Body of pancreas (tissue), 4 donors: Measurements from ENCODE around the gene GPX7. TPM values are rescaled to one million over a fixed set of nuclear protein-coding genes. Genes with fewer than 3 reads are reported as not detected.
A peak's percentile ranks its signal among the peaks of the same experiment; 100 is the strongest.

Experiments used
- ATAC-seq: fragments of 150-250 bp; one replicate; pipeline ENCODE4 v1.9.1; 2016
- DNase-seq, 4 donors: peaks; one replicate each; pipeline ENCODE4 v3.0.0-alpha.2; 2019
- H3K27ac ChIP-seq, 4 donors: fragments of 200-600 bp; sonication (generic); 1 replicate in 3 of 4; 2 replicates in 1 of 4; pipeline versions ENCODE4 v1.5.1 to v1.6.1; 2016 to 2019; ENCODE audit warnings: mild to moderate bottlenecking in 1 of 4, mixed read lengths in 1 of 4, moderate library complexity in 1 of 4
- H3K27me3 ChIP-seq, 2 donors: fragments of 200-600 bp; sonication (generic); one replicate each; pipeline ENCODE4 v1.6.0; 2016; ENCODE audit warnings: mild to moderate bottlenecking in 1 of 2
- H3K36me3 ChIP-seq, 2 donors: fragments of 200-600 bp; sonication (generic); replicated peaks in 1 of 2; 2 replicates each; pipeline ENCODE4 v1.5.1; 2016; ENCODE audit warnings: low read depth in 2 of 2; ENCODE audit not compliant: insufficient read depth in 1 of 2
- H3K4me1 ChIP-seq: fragments of 200-600 bp; sonication (generic); one replicate; pipeline ENCODE4 v1.6.0; 2016
- H3K4me3 ChIP-seq, 2 donors: fragments of 200-600 bp; sonication (generic); 1 replicate in 1 of 2; 2 replicates in 1 of 2; pipeline ENCODE4 v1.5.1; 2016 to 2019
- H3K9me3 ChIP-seq, 3 donors: fragments of 200-600 bp; sonication (generic); 1 replicate in 2 of 3; 2 replicates in 1 of 3; pipeline ENCODE4 v1.5.1; 2016
- POLR2A ChIP-seq, 3 donors: fragments of 450-650 bp; IDR thresholded peaks; one replicate each; pipeline ENCODE4 v1.6.1; 2016; ENCODE audit warnings: antibody characterized with exemption in 3 of 3, mild to moderate bottlenecking in 2 of 3
- whole genome bisulfite sequencing, 2 donors: methylation state at CpG; one replicate each; pipeline ENCODE4 v1.1.5; 2017; 5-methylcytosine and 5-hydroxymethylcytosine counted together
- intact Hi-C: fragments of 100-400 bp; cut with DNase I; formaldehyde crosslinking; loops from one replicate; pipeline ENCODE4 v1.15.1; 2023
- total RNA-seq, 2 donors: library from RNA; depleted of rRNA; stranded (reverse); fragments of >200 nt; gene quantifications; one replicate each; pipeline ENCODE4 v1.1.0, GENCODE V29; 2016
- TF ChIP-seq, protein P1 (sequence below), 7 experiments: fragments of 450-650 bp in 4 of 7; fragments of 200-600 bp in 3 of 7; sonication (generic) in 3 of 7; IDR thresholded peaks; one replicate each; pipeline ENCODE4 v1.5.1; 2016 to 2019; ENCODE audit warnings: antibody characterized with exemption in 7 of 7

GPX7 gene
- total RNA-seq, 2 donors from 2014 or later: 9.6 to 22.1 TPM

DNA sequence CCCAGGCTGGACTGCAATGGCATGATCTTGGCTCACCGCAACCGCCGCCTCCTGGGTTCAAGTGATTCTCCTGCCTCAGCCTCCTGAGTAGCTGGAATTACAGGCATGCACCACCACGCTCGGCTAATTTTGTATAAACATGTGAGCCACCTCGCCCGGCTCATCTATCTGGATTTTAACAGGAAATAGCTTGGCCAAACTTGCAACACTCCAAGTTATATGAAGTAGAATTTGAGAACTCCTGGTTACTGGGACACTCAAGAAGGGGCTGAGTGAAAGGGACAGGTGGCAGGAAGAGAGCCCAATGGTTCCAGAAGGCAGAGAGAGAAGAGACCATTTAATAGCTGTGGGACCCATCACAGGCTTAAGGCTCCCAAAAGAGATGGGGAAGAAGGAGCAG lies 2.9 kb upstream of the GPX7 start:
- Histone ChIP-seq H3K9me3 (no peaks in the 10 kb centered on the region), H3K4me3 (no peak overlapping the region), H3K4me1 (peaks cover 25% of the 10 kb centered on the region), H3K27me3 (no peaks in the 10 kb centered on the region), H3K36me3 (no peaks in the 10 kb centered on the region), H3K27ac (no peak overlapping the region)
- ATAC-seq: no peak
- intact Hi-C loops: no loop called here
- WGBS, 2 donors: 86 to 95% methylated on average over 7 of the region's 7 CpGs
- DNase-seq: no peak
- TF ChIP-seq, protein P1, sequence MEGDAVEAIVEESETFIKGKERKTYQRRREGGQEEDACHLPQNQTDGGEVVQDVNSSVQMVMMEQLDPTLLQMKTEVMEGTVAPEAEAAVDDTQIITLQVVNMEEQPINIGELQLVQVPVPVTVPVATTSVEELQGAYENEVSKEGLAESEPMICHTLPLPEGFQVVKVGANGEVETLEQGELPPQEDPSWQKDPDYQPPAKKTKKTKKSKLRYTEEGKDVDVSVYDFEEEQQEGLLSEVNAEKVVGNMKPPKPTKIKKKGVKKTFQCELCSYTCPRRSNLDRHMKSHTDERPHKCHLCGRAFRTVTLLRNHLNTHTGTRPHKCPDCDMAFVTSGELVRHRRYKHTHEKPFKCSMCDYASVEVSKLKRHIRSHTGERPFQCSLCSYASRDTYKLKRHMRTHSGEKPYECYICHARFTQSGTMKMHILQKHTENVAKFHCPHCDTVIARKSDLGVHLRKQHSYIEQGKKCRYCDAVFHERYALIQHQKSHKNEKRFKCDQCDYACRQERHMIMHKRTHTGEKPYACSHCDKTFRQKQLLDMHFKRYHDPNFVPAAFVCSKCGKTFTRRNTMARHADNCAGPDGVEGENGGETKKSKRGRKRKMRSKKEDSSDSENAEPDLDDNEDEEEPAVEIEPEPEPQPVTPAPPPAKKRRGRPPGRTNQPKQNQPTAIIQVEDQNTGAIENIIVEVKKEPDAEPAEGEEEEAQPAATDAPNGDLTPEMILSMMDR (IDR thresholded peaks at IDR 0.05): no peak
- no peak for TF ChIP-seq POLR2A (IDR thresholded peaks at IDR 0.05)

DNA sequence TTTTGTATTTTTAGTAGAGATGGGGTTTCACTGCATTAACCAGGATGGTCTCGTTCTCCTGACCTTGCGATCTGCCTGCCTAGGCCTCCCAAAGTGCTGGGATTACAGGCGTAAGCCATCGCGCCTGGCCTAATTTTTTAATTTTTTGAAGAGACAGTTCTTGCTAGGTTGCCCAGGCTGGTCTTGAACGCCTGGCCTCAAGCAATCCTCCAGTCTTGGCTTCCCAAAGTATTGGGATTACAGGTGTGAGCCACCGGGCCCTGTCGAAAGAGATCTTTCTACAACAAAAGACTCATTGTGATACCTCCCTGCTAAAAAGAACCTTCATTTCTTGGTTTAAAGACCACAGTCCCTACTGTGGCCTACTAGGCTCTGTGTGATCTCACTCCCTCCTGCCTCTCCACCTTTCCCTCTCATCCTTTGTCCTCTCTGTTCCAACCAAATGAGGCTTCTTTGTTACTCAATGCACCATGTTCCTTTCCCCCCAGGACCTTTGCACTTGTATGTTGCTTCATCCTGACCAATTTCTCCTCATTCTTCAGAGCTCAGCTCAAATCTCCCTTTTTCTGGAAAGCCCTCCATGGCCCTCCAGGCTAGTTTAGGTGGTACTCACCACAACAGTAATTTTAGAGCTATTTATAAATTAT lies 1.5 kb upstream of the GPX7 start:
- no peak for DNase-seq
- H3K36me3 ChIP-seq: no peaks in the 10 kb centered on the region
- H3K27ac ChIP-seq: no peak overlapping the region
- H3K4me1 ChIP-seq: peaks cover 29% of the 10 kb centered on the region
- no peak overlapping the region for H3K4me3 ChIP-seq
- 94 to 99% methylated on average over 8 of the region's 8 CpGs for WGBS, 2 donors
- ATAC-seq: no peak
- H3K27me3 ChIP-seq: no peaks in the 10 kb centered on the region
- no peak for TF ChIP-seq POLR2A (IDR thresholded peaks at IDR 0.05)
- TF ChIP-seq, protein P1 (IDR thresholded peaks at IDR 0.05): no peak
- H3K9me3 ChIP-seq: no peaks in the 10 kb centered on the region
- intact Hi-C loops: no loop called here

DNA sequence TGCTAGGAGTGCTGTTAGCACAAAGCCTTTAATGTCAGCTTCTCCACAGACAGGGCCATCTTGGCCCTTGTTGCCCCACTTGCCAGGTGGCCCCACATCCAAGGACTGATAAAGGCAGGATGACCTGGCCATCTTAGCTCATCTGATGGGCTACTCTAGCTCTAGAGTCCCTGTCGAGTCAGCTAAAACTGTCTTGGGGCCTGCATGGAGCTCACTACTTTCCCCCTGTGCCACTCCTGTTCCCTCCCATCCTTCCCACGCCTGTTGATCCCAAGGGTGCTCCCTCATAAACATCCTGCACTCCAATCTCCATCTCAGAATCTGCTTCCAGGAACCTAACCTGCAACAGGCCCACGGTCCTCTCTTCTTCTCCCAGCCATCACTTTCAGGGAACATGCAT lies 652 bp upstream of the GPX7 start:
- 90 to 93% methylated on average over 3 of the region's 3 CpGs for WGBS, 2 donors
- Histone ChIP-seq H3K4me1 (peaks cover 29% of the 10 kb centered on the region), H3K36me3 (no peaks in the 10 kb centered on the region), H3K4me3 (no peak overlapping the region), H3K9me3 (no peaks in the 10 kb centered on the region), H3K27ac (no peak overlapping the region), H3K27me3 (no peaks in the 10 kb centered on the region)
- ATAC-seq (no peak), DNase-seq (no peak)
- intact Hi-C loops: no loop called here
- no peak for TF ChIP-seq POLR2A (IDR thresholded peaks at IDR 0.05)

DNA sequence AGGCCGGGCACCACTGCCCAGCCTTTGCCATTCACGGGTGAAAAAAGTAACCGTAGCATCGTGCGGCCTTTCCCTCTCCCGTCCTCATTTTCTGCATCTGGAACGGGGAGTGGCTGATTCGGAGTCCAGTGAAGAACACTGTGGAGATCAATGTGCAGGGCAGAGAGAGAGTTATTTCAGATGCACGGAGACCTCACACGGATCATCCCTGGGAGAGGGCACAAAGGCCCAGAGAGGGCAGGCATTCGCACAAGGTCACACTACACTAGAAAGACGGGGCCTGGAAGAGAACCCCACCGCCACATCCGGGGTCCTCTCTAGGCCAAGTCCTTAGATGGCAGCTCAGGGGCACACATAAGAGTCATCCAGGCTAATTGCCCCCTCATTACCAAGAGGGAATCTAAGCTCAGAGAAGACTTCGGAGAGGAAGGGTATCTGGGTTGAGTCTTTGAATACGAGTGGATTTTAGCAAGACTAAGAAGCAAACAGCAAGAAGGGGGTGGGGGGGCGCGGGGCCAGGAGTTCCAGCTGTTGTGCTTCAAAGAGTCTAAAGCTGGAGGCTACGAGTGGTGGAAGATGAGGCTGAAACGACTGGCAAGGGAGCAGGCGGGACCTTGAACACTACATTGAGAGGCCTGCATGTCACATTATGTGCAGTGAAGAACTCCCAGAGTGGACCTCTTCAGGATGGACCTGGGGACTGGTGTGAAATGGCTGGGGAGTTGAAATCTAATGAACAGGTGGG lies 857 bp downstream of the GPX7 start:
- H3K27ac ChIP-seq: peak overlapping the region in 2 of 4 donors; percentile 58 to 62
- H3K9me3 ChIP-seq: no peaks in the 10 kb centered on the region
- intact Hi-C loops: no loop called here
- no peak for DNase-seq
- no peaks in the 10 kb centered on the region for H3K27me3 ChIP-seq
- H3K36me3 ChIP-seq: no peaks in the 10 kb centered on the region
- peaks cover 29% of the 10 kb centered on the region for H3K4me1 ChIP-seq
- WGBS, 2 donors: 38 to 60% methylated on average over 14 to 21 of the region's 21 CpGs
- ATAC-seq: peak; percentile 22
- no peak for TF ChIP-seq POLR2A (IDR thresholded peaks at IDR 0.05)
- TF ChIP-seq, protein P1 (IDR thresholded peaks at IDR 0.05): no peak
- H3K4me3 ChIP-seq: peak overlapping the region in 1 of 2 donors; percentile 50

DNA sequence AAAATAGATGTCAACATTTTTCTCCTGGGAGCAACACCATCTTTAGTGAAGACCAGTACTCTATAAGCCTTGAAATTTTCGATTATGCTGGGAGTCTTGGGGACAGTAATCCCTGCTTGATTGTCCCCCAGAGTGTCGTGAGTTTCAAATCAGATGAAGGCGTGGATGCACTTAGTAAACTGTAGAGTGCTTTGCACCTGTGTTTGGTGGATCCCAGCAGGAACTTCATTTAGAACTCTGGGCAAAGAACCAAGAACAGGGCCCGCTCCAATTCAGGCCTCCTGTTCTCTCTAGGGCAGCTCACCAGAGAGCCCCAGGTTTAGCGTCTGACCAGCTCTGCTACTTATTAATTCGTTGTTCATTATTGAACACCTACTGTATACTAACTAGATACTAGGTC lies 1.5 kb downstream of the GPX7 start:
- no peaks in the 10 kb centered on the region for H3K9me3 ChIP-seq
- peaks cover 0 to 3% of the 10 kb centered on the region in 2 donors for H3K36me3 ChIP-seq
- no peak for ATAC-seq
- H3K4me1 ChIP-seq: peaks cover 29% of the 10 kb centered on the region
- intact Hi-C loops: no loop called here
- no peak overlapping the region for H3K4me3 ChIP-seq
- no peak for DNase-seq
- no peaks in the 10 kb centered on the region for H3K27me3 ChIP-seq
- H3K27ac ChIP-seq: no peak overlapping the region
- WGBS, 2 donors: 85 to 87% methylated on average over 6 of the region's 6 CpGs
- TF ChIP-seq, protein P1 (IDR thresholded peaks at IDR 0.05): no peak
- no peak for TF ChIP-seq POLR2A (IDR thresholded peaks at IDR 0.05)
